SK-N-SH (cell line): ENCODE results near the gene C9orf85.

Experiments used
- POLR2AphosphoS5 ChIP-seq: IDR thresholded peaks from 2 replicates; pipeline ENCODE4 v1.6.1; 2012; ENCODE audit warnings: low read depth, low read length
- REST ChIP-seq: IDR thresholded peaks from 2 replicates; pipeline ENCODE4 v1.6.1; 2012; ENCODE audit warnings: mild to moderate bottlenecking, low read depth, low read length, moderate library complexity
- SMC3 ChIP-seq: IDR thresholded peaks from 2 replicates; pipeline ENCODE4 v1.6.1; 2012; ENCODE audit warnings: low read depth, low read length, improper control_type of control experiment
- TF ChIP-seq, protein P1 (sequence below): fragments of 200-600 bp; sonication (generic); IDR thresholded peaks from 2 replicates; pipeline ENCODE4 v1.6.1; 2017; ENCODE audit warnings: antibody characterized with exemption, mild to moderate bottlenecking, moderate library complexity
- TF ChIP-seq, protein P2 (sequence below): fragments of 150-350 bp; IDR thresholded peaks from 2 replicates; pipeline ENCODE4 v1.6.1; 2017; ENCODE audit warnings: antibody characterized with exemption, low read length, low read depth, borderline replicate concordance

DNA sequence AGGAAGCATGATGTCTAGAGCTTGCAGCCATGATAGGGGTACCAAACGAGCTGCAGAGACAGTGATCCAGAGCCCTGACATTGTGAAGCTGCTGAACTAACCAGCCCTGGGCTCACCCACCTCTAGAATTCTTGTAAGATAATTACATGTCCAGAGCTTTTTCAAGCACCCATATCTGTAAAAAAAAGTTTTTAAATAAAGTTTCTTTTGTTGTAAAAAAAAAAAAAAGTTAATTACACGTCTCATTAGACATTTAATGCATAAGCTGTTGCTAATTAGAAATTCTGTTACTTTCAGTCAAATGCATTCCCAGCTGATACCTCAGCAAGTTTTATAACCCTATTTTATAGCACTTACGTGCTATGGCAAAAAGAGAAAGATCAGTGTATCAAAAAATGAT lies 65.6 kb downstream of the C9orf85 start:
- no peak for TF ChIP-seq REST
- TF ChIP-seq SMC3: no peak
- TF ChIP-seq, protein P1, sequence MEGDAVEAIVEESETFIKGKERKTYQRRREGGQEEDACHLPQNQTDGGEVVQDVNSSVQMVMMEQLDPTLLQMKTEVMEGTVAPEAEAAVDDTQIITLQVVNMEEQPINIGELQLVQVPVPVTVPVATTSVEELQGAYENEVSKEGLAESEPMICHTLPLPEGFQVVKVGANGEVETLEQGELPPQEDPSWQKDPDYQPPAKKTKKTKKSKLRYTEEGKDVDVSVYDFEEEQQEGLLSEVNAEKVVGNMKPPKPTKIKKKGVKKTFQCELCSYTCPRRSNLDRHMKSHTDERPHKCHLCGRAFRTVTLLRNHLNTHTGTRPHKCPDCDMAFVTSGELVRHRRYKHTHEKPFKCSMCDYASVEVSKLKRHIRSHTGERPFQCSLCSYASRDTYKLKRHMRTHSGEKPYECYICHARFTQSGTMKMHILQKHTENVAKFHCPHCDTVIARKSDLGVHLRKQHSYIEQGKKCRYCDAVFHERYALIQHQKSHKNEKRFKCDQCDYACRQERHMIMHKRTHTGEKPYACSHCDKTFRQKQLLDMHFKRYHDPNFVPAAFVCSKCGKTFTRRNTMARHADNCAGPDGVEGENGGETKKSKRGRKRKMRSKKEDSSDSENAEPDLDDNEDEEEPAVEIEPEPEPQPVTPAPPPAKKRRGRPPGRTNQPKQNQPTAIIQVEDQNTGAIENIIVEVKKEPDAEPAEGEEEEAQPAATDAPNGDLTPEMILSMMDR: no peak
- TF ChIP-seq, protein P2, sequence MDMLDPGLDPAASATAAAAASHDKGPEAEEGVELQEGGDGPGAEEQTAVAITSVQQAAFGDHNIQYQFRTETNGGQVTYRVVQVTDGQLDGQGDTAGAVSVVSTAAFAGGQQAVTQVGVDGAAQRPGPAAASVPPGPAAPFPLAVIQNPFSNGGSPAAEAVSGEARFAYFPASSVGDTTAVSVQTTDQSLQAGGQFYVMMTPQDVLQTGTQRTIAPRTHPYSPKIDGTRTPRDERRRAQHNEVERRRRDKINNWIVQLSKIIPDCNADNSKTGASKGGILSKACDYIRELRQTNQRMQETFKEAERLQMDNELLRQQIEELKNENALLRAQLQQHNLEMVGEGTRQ: no peak
- TF ChIP-seq POLR2AphosphoS5: no peak
